GM06990 (cell line): ENCODE measurements around the gene DYRK2.

ENCODE experiments used
- DNase-seq: peaks from one replicate; pipeline ENCODE4 v3.0.0-alpha.2; 2011; ENCODE audit not compliant: insufficient read length; ENCODE audit errors: extremely low read depth
- H3K27me3 ChIP-seq: replicated peaks from 2 replicates; pipeline ENCODE4 v1.6.0; 2011; ENCODE audit warnings: low read length; ENCODE audit not compliant: control insufficient read depth, insufficient read depth
- H3K36me3 ChIP-seq: 2 replicates; pipeline ENCODE4 v1.5.1; 2011; ENCODE audit warnings: low read length; ENCODE audit not compliant: control insufficient read depth, insufficient read depth
- H3K4me3 ChIP-seq: replicated peaks from 2 replicates; pipeline ENCODE4 v1.5.1; 2011; ENCODE audit warnings: low read depth, mild to moderate bottlenecking, control low read depth, low read length
- CTCF ChIP-seq: IDR thresholded peaks from 2 replicates; pipeline ENCODE4 v1.5.1; 2011; ENCODE audit warnings: low read length, control low read depth, mild to moderate bottlenecking, inconsistent platforms; ENCODE audit not compliant: insufficient read depth, poor library complexity, severe bottlenecking

The DYRK2 gene

GRCh38 chr12:67637718-67638117 lies 10.8 kb upstream of the DYRK2 start:
- Histone ChIP-seq H3K36me3 (no peaks in the 10 kb centered on the region), H3K4me3 (no peak overlapping the region), H3K27me3 (no peaks in the 10 kb centered on the region)
- no peak for DNase-seq
- no peak for TF ChIP-seq CTCF

GRCh38 chr12:67638694-67639093 lies 9.9 kb upstream of the DYRK2 start:
- H3K36me3 ChIP-seq: no peaks in the 10 kb centered on the region
- H3K4me3 ChIP-seq: no peak overlapping the region
- no peak for TF ChIP-seq CTCF
- no peaks in the 10 kb centered on the region for H3K27me3 ChIP-seq
- no peak for DNase-seq

GRCh38 chr12:67640863-67641262 lies 7.7 kb upstream of the DYRK2 start:
- TF ChIP-seq CTCF: no peak
- no peak for DNase-seq
- Histone ChIP-seq H3K4me3 (no peak overlapping the region), H3K36me3 (no peaks in the 10 kb centered on the region), H3K27me3 (no peaks in the 10 kb centered on the region)

GRCh38 chr12:67645126-67645525 lies 3.4 kb upstream of the DYRK2 start:
- H3K4me3 ChIP-seq: no peak overlapping the region
- DNase-seq: no peak
- TF ChIP-seq CTCF: no peak
- H3K27me3 ChIP-seq: no peaks in the 10 kb centered on the region
- no peaks in the 10 kb centered on the region for H3K36me3 ChIP-seq

- no peak for DNase-seq
- TF ChIP-seq CTCF: no peak
- Histone ChIP-seq H3K27me3 (no peaks in the 10 kb centered on the region), H3K36me3 (no peaks in the 10 kb centered on the region), H3K4me3 (no peak overlapping the region)
Observed at GRCh38 chr12:67645601-67646000, 2.9 kb upstream of the DYRK2 start.

- H3K27me3 ChIP-seq: no peaks in the 10 kb centered on the region
- DNase-seq: no peak
- no peak for TF ChIP-seq CTCF
- no peak overlapping the region for H3K4me3 ChIP-seq
- no peaks in the 10 kb centered on the region for H3K36me3 ChIP-seq
Observed at GRCh38 chr12:67646775-67647174, 1.8 kb upstream of the DYRK2 start.
